Embryonic facial prominence (tissue), 1 donor: Measurements from ENCODE around the gene NDUFS7.

Source experiments
- DNase-seq: peaks from one replicate; pipeline ENCODE4 v3.0.0-alpha.2; 2016; ENCODE audit errors: extremely low spot score

Gene NDUFS7

GRCh38 chr19:1364070-1364704 lies 19.5 kb upstream of the NDUFS7 start:
- no peak for DNase-seq

DNA sequence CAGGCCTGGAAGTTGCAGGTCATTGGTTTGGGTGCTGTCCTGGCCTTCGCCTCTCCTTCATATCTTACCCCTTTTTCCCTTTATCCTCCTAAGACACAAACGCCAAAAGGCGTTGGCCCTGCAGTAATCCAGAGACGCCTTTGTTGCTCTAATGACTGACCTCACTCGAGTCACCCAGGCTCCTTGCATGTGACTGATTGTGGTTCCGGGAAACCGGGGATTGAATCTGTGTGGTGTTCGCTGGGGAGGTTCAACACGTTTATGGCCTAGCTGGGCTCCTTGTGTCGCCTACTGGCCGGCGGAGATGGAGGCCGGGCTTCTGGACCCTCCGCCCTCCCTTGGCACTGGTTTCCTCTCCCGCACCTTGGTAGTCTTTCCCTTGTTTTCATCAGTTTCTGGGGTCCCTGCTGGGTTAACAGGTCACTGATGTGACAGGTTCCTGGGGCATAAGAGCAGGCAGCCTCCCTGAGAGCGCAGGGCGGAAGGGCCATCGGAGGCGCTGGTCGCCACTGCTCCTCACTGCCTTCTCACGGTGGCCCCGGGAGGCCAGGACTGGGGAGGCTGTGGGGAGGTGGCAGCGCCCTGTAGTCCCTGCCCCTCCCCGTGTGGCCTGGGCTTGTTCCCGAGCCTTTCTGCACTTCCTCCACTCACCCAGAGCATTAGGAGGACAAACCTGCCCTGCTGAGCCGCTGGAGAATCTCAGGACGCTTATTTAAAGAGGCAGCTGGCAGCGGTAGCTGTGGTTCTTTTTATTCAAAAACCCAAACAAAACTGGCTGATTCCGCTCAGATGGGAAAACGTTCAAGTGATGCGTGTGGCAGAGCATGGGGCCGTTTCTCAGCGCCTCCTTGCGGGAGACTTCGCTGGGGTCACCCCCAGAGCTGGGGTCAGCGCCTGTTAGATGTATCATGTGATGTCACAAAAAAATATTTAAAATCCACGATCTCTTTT lies 18.1 kb upstream of the NDUFS7 start:
- DNase-seq = no peak

DNA sequence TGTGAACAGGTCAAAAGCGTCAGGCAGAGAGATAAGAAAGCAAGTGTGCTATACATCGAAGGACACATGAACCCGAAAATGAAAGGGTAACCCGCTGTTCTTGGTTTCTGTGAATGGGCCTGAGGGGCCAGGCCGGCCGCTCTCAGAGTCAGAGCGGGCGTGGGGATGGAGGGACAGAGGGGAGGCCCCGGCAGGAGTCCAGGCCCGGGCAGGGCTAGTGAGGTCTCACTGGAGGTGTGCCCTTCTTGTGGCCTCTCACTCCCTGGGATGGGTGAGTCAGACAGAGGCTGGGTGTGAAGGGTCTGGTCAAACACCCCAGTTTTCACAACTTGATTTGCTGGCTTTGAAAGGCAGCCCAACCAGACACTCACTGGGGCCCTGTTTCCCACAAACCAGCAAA lies 17.4 kb upstream of the NDUFS7 start:
- no peak for DNase-seq

GRCh38 chr19:1366899-1367870 lies 16.5 kb upstream of the NDUFS7 start:
- no peak for DNase-seq

DNA sequence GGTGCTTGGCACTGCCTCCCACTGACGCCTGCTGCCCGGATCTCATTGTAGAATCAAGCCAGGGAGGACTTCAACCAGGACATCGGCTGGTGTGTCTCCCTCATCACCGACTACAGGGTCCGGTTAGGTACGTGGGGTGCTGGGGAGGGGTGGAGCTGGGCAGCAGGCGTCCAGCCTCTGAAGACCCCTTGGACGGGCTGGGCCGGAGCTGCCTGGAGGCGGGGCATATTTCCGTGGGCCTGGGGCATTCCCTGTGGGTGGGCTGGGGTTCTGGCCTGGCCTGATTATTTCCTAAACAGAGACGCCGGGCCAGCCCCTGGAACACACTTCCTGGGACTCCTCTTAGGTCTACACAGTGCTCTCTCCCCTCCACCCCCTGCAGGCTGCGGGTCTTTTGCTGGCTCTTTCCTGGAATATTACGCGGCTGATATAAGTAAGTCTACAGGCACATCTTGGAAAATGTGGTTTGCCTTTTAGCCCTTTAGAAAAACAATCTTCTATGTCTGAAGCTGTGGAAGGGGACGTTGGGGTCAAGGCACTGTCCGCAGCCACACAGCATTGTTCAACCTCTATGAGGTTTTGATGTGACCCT lies 14.4 kb upstream of the NDUFS7 start:
- DNase-seq = no peak

GRCh38 chr19:1370579-1371361 lies 12.9 kb upstream of the NDUFS7 start:
- DNase-seq = no peak

GRCh38 chr19:1373042-1373533 lies 10.6 kb upstream of the NDUFS7 start:
- no peak for DNase-seq

GRCh38 chr19:1373534-1374249 lies 10.0 kb upstream of the NDUFS7 start:
- DNase-seq = no peak

- no peak for DNase-seq
Observed at GRCh38 chr19:1374250-1374577, 9.5 kb upstream of the NDUFS7 start.

- DNase-seq = no peak
Observed at GRCh38 chr19:1376415-1376805, 7.3 kb upstream of the NDUFS7 start.

DNA sequence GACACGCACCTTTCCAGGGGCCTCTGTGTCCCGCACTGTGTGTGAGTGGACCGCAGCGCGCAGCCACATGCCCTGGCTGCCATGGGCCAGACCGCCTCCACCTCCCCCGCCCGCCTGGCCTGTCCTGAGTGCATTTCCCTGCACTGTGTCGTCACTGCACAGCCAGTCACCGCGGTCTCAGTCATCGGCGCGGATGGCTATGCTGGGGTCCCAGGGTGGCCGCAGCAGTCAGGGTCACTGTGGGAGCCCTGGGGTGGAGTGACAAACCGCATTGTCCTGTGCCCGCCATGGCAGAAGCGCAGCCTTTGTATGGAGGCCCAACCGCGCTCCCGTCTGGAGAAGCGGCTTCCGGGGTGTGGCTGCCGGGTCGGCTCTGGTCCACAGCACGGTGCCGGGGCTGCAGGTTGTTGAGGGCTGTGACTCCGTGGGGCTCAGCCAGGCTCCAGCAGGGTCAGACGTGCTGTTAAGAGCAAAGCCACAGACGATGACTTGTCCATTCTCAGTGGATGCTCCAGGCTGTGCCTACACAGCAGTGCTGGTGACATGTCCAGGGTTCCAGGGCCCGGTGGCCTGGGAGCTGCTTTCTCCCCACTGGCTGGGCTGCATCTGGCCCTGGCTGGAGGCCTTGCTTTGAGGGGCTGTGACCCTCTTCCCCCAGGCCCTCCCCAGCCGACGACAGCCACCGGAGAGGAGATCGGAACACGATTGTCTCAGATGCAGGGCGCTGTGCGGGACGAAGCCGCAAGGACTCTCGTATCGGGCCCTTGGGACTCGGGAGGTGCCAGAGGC lies 6.3 kb upstream of the NDUFS7 start:
- no peak for DNase-seq

DNA sequence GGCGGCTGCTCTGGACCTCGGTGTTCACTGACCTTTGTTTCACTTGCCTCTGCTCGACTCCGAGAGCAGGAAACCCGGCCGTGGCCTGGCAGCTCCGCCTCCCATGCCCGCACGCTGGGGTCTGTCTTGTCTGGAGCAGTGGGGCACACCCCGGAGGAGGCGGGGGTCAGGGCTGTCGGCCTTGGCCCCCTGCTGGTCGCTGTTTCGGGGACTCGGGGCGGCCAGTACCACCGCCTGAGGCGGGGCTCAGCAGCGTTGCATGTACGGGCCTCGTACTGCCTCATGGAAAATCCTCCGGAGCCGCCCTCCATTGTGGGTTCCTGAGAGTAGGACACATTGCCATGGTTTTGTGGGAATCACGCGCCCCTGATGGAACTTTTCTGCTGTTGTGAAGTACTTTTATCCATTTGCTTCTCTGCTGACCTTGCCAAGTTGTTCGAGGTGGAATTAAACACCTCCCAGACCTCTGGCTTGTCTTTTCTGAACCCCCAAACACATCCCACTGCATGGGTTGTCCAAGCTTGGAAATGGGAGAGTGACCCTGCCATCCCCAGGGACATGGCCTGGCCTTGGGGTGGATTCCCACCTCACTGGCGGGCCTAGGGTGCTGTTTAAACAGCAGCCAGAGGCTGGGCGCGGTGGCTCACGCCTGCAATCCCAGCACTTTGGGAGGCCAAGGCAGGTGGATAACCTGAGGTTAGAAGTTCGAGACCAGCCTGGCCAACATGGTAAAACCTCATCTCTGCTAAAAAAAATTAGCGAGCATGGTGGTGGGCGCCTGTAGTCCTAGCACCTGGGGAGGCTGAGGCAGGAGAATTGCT lies 5.5 kb upstream of the NDUFS7 start:
- DNase-seq = no peak

- no peak for DNase-seq
Observed at GRCh38 chr19:1379126-1379905, 4.4 kb upstream of the NDUFS7 start.

DNA sequence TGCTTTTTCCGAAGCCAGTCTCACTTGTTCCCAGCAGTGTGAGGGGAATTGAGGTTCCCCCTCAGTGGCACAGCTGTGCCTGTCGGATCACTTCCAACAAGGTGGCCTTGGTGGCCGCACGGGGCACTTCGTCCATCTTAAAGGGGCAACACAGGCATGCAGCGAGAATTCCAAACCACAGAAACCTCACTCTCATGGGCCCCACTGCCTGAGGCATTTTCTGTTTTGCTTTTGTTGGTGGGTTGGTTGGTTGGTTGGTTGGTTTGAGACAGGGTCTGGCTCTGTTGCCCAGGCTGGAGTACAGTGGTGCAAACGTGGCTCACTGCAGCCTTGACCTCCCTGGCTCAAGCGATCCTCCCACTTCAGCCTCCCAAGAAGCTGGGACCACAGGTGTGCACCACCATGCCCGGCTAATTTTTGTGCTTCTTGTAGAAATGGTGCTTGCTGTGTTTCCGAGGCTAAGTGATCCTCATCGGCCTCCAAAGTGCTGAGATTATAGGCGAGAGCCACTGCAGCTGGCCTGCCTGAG lies 3.7 kb upstream of the NDUFS7 start:
- DNase-seq = no peak

DNA sequence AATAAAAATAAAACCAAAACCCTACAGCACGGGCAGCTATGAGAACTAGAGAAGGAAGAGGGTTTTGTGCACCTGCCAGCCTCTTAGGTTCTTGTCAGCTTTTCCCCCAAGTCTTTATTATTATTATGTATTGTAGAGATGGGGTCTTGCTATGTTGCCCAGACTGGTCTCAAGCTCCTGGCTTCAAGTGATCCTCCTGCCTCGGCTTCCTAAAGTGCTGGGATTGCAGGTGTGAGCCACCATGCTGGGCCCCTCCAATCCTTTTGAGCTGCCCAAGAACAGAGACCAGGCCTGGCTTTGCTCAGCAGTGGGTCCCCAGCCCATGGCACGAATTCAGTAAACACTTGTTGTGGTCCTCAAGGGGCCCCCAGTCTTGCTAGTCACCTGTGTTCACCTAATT lies 1.5 kb upstream of the NDUFS7 start:
- no peak for DNase-seq

GRCh38 chr19:1383017-1383311 lies 743 bp upstream of the NDUFS7 start:
- no peak for DNase-seq

- no peak for DNase-seq
Observed at GRCh38 chr19:1384085-1384462, 367 bp downstream of the NDUFS7 start.
